ENCODE data around the gene DUSP15.
"Not testable (repeated sequence)": the region's sequence is repeated elsewhere in the genome, so short reads cannot be mapped to it uniquely, and the experiment has no call there.

DUSP15 gene

GRCh38 chr20:31820228-31820627 lies 50.1 kb downstream of the DUSP15 start:
- no peak for TF ChIP-seq ZNF274 (IDR thresholded peaks at IDR 0.05; ENCODE audit: low read depth, low read length)

GRCh38 chr20:31819083-31819784 lies 51.1 kb downstream of the DUSP15 start, which contains the start of gene MYLK2:
Gene MYLK2 (plus strand): TSS chr20:31819356. CDS start chr20:31819581, 225 bp downstream.
- TF ChIP-seq ZNF274 (IDR thresholded peaks at IDR 0.05; ENCODE audit: low read depth, low read length) = no peak
- H3K4me3 ChIP-seq (ENCODE audit: low read length) = no peak within 1 kb of the TSS

More at GRCh38 chr20:31820228-31820627, 50.1 kb downstream of the DUSP15 start:
- no peak overlapping the region for H3K4me3 ChIP-seq (ENCODE audit: low read length)

- no peak for TF ChIP-seq ZNF274 (IDR thresholded peaks at IDR 0.05; ENCODE audit: low read depth, low read length)
- H3K4me3 ChIP-seq (ENCODE audit: low read length) = no peak overlapping the region
Observed at GRCh38 chr20:31818376-31818908, 51.9 kb downstream of the DUSP15 start.

DNA sequence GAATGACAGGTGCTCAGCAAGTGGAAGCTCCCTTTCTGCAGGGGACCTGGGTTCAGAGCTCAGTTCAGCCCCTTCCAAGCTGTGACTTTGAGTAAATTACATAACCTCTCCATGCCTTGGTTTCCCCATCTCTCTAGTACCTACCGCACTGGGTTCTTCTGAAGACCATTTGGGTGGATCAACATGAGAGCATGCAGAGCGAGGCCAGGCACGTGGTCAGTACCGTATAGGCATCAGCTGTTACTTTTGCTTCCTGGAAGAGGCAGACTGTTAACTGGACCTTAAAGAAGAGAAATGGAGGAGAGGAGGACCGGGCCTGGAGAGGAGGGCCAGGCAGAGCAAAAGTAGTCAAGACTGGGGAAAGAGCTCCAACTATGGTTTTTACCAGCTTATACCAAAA lies 52.9 kb downstream of the DUSP15 start:
- TF ChIP-seq ZNF274 (IDR thresholded peaks at IDR 0.05; ENCODE audit: low read depth, low read length) = no peak

DNA sequence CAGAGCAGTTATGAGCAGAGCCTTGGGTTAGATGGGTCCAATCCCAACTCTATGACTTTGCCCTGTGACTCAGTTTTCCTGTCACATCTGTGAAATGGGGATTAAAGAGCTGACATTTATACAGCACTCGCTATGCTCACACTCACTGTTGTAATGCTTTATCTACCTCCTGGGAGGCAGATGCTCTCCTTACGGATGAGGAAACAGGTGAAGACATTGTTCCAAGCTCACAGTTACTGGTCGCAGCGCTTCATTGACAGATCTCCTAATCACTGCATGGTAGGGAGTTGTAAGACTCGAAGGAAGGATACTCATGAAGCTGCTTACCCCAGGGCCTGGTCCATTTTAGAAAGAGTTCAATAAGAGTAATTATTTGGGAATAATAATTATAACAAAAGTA lies 54.1 kb downstream of the DUSP15 start:
- H3K4me3 ChIP-seq (ENCODE audit: low read length) = no peak overlapping the region
- TF ChIP-seq ZNF274 (IDR thresholded peaks at IDR 0.05; ENCODE audit: low read depth, low read length) = no peak

More for the DNA sequence above, 52.9 kb downstream of the DUSP15 start:
- H3K4me3 ChIP-seq (ENCODE audit: low read length) = no peak overlapping the region

GRCh38 chr20:31815408-31816188 lies 54.7 kb downstream of the DUSP15 start:
- no peak for TF ChIP-seq ZNF274 (IDR thresholded peaks at IDR 0.05; ENCODE audit: low read depth, low read length)
- H3K4me3 ChIP-seq (ENCODE audit: low read length) = no peak overlapping the region

DNA sequence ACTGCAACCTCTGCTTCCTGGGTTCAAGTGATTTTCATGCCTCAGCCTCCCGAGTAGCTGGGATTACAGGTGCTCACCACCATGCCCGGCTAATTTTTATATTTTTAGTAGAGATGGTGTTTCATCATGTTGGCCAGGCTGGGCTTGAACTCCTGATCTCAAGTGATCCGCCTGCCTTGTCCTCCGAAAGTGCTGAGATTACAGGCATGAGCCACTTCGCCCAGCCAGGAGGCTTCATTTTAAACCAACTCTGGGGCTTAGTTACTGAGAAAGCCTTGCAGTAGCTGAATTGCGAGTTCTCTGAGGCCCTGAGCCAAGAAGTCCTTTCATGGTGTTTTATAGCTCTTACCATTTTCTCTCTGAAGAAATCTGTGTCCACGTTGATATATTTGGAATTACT lies 56.2 kb downstream of the DUSP15 start:
- H3K4me3 ChIP-seq (ENCODE audit: low read length) = not testable (repeated sequence)

DNA sequence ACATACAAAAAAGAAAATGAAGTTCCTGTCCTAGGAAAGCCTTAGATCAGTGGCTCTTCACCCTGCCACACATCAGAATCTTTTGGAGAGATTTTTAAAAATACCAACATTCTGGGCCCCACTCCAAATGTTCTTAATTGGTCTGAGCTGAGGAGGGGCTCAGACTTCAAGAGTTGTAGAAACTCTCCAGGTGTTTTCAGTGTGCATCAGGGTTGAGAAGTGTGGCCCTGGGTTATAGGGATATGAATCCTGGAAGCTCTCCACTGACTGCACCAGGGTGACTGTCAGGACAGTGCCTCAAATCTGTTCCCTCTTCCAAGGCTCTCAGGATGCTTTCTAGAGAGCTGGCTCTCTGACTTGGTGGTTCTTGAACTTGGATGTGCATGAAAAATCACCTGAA lies 56.7 kb downstream of the DUSP15 start:
- H3K4me3 ChIP-seq (ENCODE audit: low read length) = no peak overlapping the region
- TF ChIP-seq ZNF274 (IDR thresholded peaks at IDR 0.05; ENCODE audit: low read depth, low read length) = no peak

GRCh38 chr20:31811796-31812728 lies 58.3 kb downstream of the DUSP15 start:
- TF ChIP-seq ZNF274 (IDR thresholded peaks at IDR 0.05; ENCODE audit: low read depth, low read length) = no peak
- H3K4me3 ChIP-seq (ENCODE audit: low read length) = no peak overlapping the region

GRCh38 chr20:31811198-31811597 lies 59.1 kb downstream of the DUSP15 start:
- H3K4me3 ChIP-seq (ENCODE audit: low read length) = no peak overlapping the region
- TF ChIP-seq ZNF274 (IDR thresholded peaks at IDR 0.05; ENCODE audit: low read depth, low read length) = no peak
